ENCODE results near the gene KCTD5.

GRCh38 chr16:2724088-2724676, 41.9 kb downstream of the KCTD5 start:
- TF ChIP-seq CAMTA2 (CRISPR knock-in tag; conservative IDR thresholded peaks at IDR 0.05), result no peak
- TF ChIP-seq, protein P1, sequence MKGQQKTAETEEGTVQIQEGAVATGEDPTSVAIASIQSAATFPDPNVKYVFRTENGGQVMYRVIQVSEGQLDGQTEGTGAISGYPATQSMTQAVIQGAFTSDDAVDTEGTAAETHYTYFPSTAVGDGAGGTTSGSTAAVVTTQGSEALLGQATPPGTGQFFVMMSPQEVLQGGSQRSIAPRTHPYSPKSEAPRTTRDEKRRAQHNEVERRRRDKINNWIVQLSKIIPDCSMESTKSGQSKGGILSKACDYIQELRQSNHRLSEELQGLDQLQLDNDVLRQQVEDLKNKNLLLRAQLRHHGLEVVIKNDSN (CRISPR knock-in tag; IDR thresholded peaks at IDR 0.05), result no peak
- TF ChIP-seq MTA2 (IDR thresholded peaks at IDR 0.05; ENCODE audit: low read depth), result no peak
- no peak for TF ChIP-seq ARNT (IDR thresholded peaks at IDR 0.05)
- TF ChIP-seq, protein P2, sequence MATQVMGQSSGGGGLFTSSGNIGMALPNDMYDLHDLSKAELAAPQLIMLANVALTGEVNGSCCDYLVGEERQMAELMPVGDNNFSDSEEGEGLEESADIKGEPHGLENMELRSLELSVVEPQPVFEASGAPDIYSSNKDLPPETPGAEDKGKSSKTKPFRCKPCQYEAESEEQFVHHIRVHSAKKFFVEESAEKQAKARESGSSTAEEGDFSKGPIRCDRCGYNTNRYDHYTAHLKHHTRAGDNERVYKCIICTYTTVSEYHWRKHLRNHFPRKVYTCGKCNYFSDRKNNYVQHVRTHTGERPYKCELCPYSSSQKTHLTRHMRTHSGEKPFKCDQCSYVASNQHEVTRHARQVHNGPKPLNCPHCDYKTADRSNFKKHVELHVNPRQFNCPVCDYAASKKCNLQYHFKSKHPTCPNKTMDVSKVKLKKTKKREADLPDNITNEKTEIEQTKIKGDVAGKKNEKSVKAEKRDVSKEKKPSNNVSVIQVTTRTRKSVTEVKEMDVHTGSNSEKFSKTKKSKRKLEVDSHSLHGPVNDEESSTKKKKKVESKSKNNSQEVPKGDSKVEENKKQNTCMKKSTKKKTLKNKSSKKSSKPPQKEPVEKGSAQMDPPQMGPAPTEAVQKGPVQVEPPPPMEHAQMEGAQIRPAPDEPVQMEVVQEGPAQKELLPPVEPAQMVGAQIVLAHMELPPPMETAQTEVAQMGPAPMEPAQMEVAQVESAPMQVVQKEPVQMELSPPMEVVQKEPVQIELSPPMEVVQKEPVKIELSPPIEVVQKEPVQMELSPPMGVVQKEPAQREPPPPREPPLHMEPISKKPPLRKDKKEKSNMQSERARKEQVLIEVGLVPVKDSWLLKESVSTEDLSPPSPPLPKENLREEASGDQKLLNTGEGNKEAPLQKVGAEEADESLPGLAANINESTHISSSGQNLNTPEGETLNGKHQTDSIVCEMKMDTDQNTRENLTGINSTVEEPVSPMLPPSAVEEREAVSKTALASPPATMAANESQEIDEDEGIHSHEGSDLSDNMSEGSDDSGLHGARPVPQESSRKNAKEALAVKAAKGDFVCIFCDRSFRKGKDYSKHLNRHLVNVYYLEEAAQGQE (IDR thresholded peaks at IDR 0.05; ENCODE audit: borderline replicate concordance), result no peak
- TF ChIP-seq, protein P2 (CRISPR knock-in tag; IDR thresholded peaks at IDR 0.05; ENCODE audit: low read depth), result no peak
- no peak for TF ChIP-seq ZNF133 (CRISPR knock-in tag; IDR thresholded peaks at IDR 0.05)
- no peak for TF ChIP-seq TEAD4 (IDR thresholded peaks at IDR 0.05; ENCODE audit: low read length)
- no peak for TF ChIP-seq TEAD4 (CRISPR knock-in tag; IDR thresholded peaks at IDR 0.05; ENCODE audit: borderline replicate concordance)
- TF ChIP-seq L3MBTL2 (IDR thresholded peaks at IDR 0.05), result no peak
